ENCODE measurements around the gene SYPL2.

The SYPL2 gene

GRCh38 chr1:109527846-109528695, 61.7 kb downstream of the SYPL2 start:
- Histone ChIP-seq H2AFZ (ENCODE audit: low read depth, low read length) (no peak overlapping the region), H3K36me3 (ENCODE audit: insufficient read depth, low read length) (no peaks in the 10 kb centered on the region), H4K20me1 (ENCODE audit: insufficient read depth, low read length) (no peaks in the 10 kb centered on the region), H3K27ac (ENCODE audit: low read length) (no peak overlapping the region), H3K4me1 (ENCODE audit: insufficient read depth, low read length) (peaks cover 13% of the 10 kb centered on the region), H3K9ac (ENCODE audit: low read depth, low read length) (no peak overlapping the region), H3K4me3 (ENCODE audit: low read depth in 1 of 2, low read length in 2 of 2) (no peak overlapping the region), H3K9me3 (ENCODE audit: insufficient read depth, low read length, severe bottlenecking) (no peaks in the 10 kb centered on the region), H3K4me2 (ENCODE audit: insufficient read depth, low read length) (no peak overlapping the region), H3K27me3 (ENCODE audit: insufficient read depth, low read length, poor library complexity) (no peaks in the 10 kb centered on the region), H3K79me2 (ENCODE audit: insufficient read depth, low read length) (no peaks in the 10 kb centered on the region)
- ATAC-seq (ENCODE audit: insufficient read depth, low read depth) (no peak), DNase-seq (no peak)
- TF ChIP-seq CTCF (IDR thresholded peaks at IDR 0.05; ENCODE audit: borderline replicate concordance, extremely low read depth, low read length, poor library complexity, severe bottlenecking): no peak
- no peak for TF ChIP-seq EZH2 (IDR thresholded peaks at IDR 0.05; ENCODE audit: borderline replicate concordance, low read depth, low read length, severe bottlenecking)

- no peak overlapping the region for H3K9ac ChIP-seq (ENCODE audit: low read depth, low read length)
- H3K4me3 ChIP-seq (ENCODE audit: low read depth in 1 of 2, low read length in 2 of 2): no peak overlapping the region
- no peak overlapping the region for H3K27ac ChIP-seq (ENCODE audit: low read length)
- H3K27me3 ChIP-seq (ENCODE audit: insufficient read depth, low read length, poor library complexity): no peaks in the 10 kb centered on the region
- H3K4me1 ChIP-seq (ENCODE audit: insufficient read depth, low read length): peaks cover 13% of the 10 kb centered on the region
- DNase-seq: no peak
- H3K4me2 ChIP-seq (ENCODE audit: insufficient read depth, low read length): no peak overlapping the region
- no peak for TF ChIP-seq EZH2 (IDR thresholded peaks at IDR 0.05; ENCODE audit: borderline replicate concordance, low read depth, low read length, severe bottlenecking)
- no peak for TF ChIP-seq CTCF (IDR thresholded peaks at IDR 0.05; ENCODE audit: borderline replicate concordance, extremely low read depth, low read length, poor library complexity, severe bottlenecking)
- no peak for ATAC-seq (ENCODE audit: insufficient read depth, low read depth)
- H2AFZ ChIP-seq (ENCODE audit: low read depth, low read length): no peak overlapping the region
- H3K36me3 ChIP-seq (ENCODE audit: insufficient read depth, low read length): no peaks in the 10 kb centered on the region
- no peaks in the 10 kb centered on the region for H3K9me3 ChIP-seq (ENCODE audit: insufficient read depth, low read length, severe bottlenecking)
- no peaks in the 10 kb centered on the region for H4K20me1 ChIP-seq (ENCODE audit: insufficient read depth, low read length)
- no peaks in the 10 kb centered on the region for H3K79me2 ChIP-seq (ENCODE audit: insufficient read depth, low read length)
Measured at GRCh38 chr1:109528712-109529111, 62.4 kb downstream of the SYPL2 start.

DNA sequence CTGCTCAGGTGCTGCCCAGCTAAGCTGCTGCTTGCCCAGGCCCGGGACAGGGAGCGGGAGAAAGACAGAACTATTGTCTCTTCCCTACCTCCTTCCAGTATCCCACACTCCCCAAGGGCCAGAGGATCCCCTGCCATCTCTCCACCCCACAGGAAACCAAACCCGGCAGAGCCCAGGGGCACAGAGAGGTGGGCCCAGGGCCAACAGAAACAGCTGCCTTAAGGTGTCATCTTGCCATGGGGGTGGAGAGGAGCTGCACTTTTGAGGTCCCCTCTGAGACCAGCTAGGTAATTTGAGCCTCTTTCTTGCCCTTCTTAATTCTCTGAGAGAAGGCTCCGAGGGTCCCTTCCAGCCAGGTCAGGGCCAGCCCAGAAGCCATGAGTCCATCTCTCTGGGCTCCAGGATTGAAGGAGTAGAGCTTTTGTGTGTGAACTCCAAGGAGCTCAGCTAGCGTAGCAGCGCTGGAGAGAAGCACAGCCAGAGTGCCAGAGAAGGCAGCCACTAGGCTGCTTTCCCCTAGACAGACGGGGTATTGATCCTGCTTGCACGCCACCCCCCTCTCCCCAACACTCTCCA, 63.6 kb downstream of the SYPL2 start:
- peaks cover 13% of the 10 kb centered on the region for H3K4me1 ChIP-seq (ENCODE audit: insufficient read depth, low read length)
- H3K4me2 ChIP-seq (ENCODE audit: insufficient read depth, low read length): no peak overlapping the region
- DNase-seq (no peak), ATAC-seq (ENCODE audit: insufficient read depth, low read depth) (no peak)
- no peaks in the 10 kb centered on the region for H3K79me2 ChIP-seq (ENCODE audit: insufficient read depth, low read length)
- H3K27ac ChIP-seq (ENCODE audit: low read length): no peak overlapping the region
- H3K36me3 ChIP-seq (ENCODE audit: insufficient read depth, low read length): no peaks in the 10 kb centered on the region
- H4K20me1 ChIP-seq (ENCODE audit: insufficient read depth, low read length): no peaks in the 10 kb centered on the region
- no peak overlapping the region for H2AFZ ChIP-seq (ENCODE audit: low read depth, low read length)
- no peak overlapping the region for H3K9ac ChIP-seq (ENCODE audit: low read depth, low read length)
- H3K9me3 ChIP-seq (ENCODE audit: insufficient read depth, low read length, severe bottlenecking): no peaks in the 10 kb centered on the region
- no peak for TF ChIP-seq EZH2 (IDR thresholded peaks at IDR 0.05; ENCODE audit: borderline replicate concordance, low read depth, low read length, severe bottlenecking)
- no peak for TF ChIP-seq CTCF (IDR thresholded peaks at IDR 0.05; ENCODE audit: borderline replicate concordance, extremely low read depth, low read length, poor library complexity, severe bottlenecking)
- no peaks in the 10 kb centered on the region for H3K27me3 ChIP-seq (ENCODE audit: insufficient read depth, low read length, poor library complexity)
- no peak overlapping the region for H3K4me3 ChIP-seq (ENCODE audit: low read depth in 1 of 2, low read length in 2 of 2)
